ENCODE measurements around the gene PLCB1.

PLCB1 gene

DNA sequence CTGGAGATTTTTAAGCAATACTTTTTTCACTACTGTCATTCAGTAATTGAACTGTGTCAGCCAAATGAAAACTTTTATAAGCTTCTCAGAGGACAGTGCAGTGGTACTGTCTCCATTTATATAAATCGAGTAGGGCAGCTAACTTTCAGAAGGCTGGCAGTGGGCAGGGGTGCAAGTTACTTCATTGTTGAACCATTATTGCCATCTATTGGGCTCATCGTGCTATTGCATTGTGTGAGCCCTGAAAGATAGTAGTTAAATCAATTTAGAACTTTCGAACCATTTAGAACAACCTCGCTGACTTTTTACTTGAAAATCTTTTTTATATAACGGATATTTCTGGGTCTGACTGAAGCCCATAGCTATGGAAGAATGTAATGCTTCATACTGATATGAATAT is 589.0 kb downstream of the PLCB1 start:
- H3K4me2 ChIP-seq, result no peak overlapping the region

DNA sequence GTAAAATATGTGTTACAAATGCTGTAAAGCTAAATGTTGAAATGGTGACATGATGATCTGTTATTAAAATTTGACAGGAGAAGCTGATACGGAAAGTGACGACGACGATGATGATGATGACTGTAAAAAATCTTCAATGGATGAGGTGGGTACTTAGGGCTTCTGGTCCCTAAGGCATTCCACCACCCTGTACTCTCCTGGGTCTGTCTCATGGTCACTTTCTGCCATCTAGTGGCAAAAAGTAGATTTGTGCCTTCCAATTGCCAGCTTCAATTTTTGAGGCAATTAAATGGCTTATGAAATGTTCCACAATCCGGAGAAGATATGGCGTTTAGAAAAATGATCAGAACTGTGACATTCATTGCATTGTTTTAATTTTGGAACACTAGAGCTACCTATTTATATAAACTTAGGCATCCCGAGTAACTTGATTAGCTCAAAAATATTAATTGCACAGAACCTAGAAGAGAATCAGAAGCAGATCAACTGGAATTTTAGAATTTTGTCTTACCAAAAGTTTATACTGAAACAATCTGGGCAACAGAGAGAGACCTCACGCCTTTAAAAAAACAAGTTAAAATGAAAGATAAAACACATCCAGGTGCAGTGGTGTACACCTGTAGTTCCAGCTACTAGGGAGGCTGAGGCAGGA is 590.3 kb downstream of the PLCB1 start:
- no peak overlapping the region for H2AFZ ChIP-seq (ENCODE audit: low read depth)
- TF ChIP-seq, protein P1, sequence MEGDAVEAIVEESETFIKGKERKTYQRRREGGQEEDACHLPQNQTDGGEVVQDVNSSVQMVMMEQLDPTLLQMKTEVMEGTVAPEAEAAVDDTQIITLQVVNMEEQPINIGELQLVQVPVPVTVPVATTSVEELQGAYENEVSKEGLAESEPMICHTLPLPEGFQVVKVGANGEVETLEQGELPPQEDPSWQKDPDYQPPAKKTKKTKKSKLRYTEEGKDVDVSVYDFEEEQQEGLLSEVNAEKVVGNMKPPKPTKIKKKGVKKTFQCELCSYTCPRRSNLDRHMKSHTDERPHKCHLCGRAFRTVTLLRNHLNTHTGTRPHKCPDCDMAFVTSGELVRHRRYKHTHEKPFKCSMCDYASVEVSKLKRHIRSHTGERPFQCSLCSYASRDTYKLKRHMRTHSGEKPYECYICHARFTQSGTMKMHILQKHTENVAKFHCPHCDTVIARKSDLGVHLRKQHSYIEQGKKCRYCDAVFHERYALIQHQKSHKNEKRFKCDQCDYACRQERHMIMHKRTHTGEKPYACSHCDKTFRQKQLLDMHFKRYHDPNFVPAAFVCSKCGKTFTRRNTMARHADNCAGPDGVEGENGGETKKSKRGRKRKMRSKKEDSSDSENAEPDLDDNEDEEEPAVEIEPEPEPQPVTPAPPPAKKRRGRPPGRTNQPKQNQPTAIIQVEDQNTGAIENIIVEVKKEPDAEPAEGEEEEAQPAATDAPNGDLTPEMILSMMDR (conservative IDR thresholded peaks at IDR 0.05; ENCODE audit: low read depth, low read length), result peak; percentile 64
- H3K4me1 ChIP-seq (ENCODE audit: low read depth, poor library complexity, severe bottlenecking), result no peaks in the 10 kb centered on the region
- no peaks in the 10 kb centered on the region for H4K20me1 ChIP-seq (ENCODE audit: insufficient read depth)
- no peaks in the 10 kb centered on the region for H3K79me2 ChIP-seq (ENCODE audit: insufficient read depth, low read depth)
- no peak overlapping the region for H3K27ac ChIP-seq
- no peak overlapping the region for H3K9ac ChIP-seq
- no peak overlapping the region for H3K4me3 ChIP-seq (IDR thresholded peaks at IDR 0.05; ENCODE audit: insufficient read depth, low read depth, low read length)
- H3K27me3 ChIP-seq (ENCODE audit: insufficient read depth, low read depth), result no peaks in the 10 kb centered on the region
- H3K36me3 ChIP-seq (ENCODE audit: insufficient read depth), result no peaks in the 10 kb centered on the region
- H3K4me2 ChIP-seq, result no peak overlapping the region

More for the DNA sequence above, 589.0 kb downstream of the PLCB1 start:
- H3K4me3 ChIP-seq (IDR thresholded peaks at IDR 0.05; ENCODE audit: insufficient read depth, low read depth, low read length), result no peak overlapping the region
- H3K9ac ChIP-seq, result no peak overlapping the region
- no peak overlapping the region for H2AFZ ChIP-seq (ENCODE audit: low read depth)
- TF ChIP-seq, protein P1 (conservative IDR thresholded peaks at IDR 0.05; ENCODE audit: low read depth, low read length), result peak; percentile 72
- no peaks in the 10 kb centered on the region for H3K36me3 ChIP-seq (ENCODE audit: insufficient read depth)
- H3K27me3 ChIP-seq (ENCODE audit: insufficient read depth, low read depth), result no peaks in the 10 kb centered on the region
- no peaks in the 10 kb centered on the region for H3K4me1 ChIP-seq (ENCODE audit: low read depth, poor library complexity, severe bottlenecking)
- H3K79me2 ChIP-seq (ENCODE audit: insufficient read depth, low read depth), result no peaks in the 10 kb centered on the region
- no peaks in the 10 kb centered on the region for H4K20me1 ChIP-seq (ENCODE audit: insufficient read depth)
- no peak overlapping the region for H3K27ac ChIP-seq

DNA sequence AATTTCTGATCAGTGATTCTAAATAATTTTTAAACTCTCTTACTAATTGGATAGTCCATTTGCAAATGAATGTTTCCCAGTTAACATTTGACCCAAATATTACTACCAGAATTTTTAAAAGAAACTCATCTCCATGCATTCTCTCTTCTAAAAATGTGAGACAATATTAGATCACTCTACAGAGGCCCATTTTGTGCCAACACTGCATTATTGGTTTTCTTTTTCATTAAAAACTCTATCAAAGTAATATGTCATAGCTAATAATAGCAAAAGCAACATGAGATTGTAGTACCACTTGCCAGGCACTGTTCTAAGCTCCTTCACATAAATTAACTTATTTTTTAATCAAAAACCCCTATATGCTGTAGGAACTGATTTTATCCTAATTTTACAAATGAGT is 591.2 kb downstream of the PLCB1 start:
- Histone ChIP-seq H3K4me2 (no peak overlapping the region), H3K4me1 (ENCODE audit: low read depth, poor library complexity, severe bottlenecking) (no peaks in the 10 kb centered on the region), H3K4me3 (IDR thresholded peaks at IDR 0.05; ENCODE audit: insufficient read depth, low read depth, low read length) (no peak overlapping the region), H3K79me2 (ENCODE audit: insufficient read depth, low read depth) (no peaks in the 10 kb centered on the region), H3K27me3 (ENCODE audit: insufficient read depth, low read depth) (no peaks in the 10 kb centered on the region), H3K27ac (no peak overlapping the region), H3K9ac (no peak overlapping the region), H2AFZ (ENCODE audit: low read depth) (no peak overlapping the region), H3K36me3 (ENCODE audit: insufficient read depth) (no peaks in the 10 kb centered on the region), H4K20me1 (ENCODE audit: insufficient read depth) (no peaks in the 10 kb centered on the region)
- TF ChIP-seq, protein P1 (conservative IDR thresholded peaks at IDR 0.05; ENCODE audit: low read depth, low read length), result no peak

DNA sequence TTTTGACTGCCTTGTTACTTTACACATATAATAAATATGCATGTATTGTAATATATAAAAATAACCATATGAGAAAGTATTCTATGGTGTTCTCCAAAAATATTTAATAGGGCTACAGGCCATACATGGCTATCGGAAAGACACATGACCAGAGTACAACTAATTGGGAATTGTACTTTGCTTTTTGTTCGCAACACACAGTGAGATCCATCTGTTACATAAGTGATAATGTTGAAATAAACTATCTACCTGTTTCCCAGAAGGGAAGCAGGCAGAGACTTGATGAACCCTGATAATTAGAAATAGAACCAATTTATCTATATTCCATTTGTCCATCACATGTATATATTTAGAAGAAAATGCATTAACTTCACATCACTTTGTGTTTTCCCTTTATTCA is 592.8 kb downstream of the PLCB1 start:
- H3K79me2 ChIP-seq (ENCODE audit: insufficient read depth, low read depth), result no peaks in the 10 kb centered on the region

More for the DNA sequence above, 592.8 kb downstream of the PLCB1 start:
- Histone ChIP-seq H3K36me3 (ENCODE audit: insufficient read depth) (no peaks in the 10 kb centered on the region), H2AFZ (ENCODE audit: low read depth) (no peak overlapping the region), H4K20me1 (ENCODE audit: insufficient read depth) (no peaks in the 10 kb centered on the region), H3K27ac (no peak overlapping the region), H3K27me3 (ENCODE audit: insufficient read depth, low read depth) (no peaks in the 10 kb centered on the region), H3K4me2 (no peak overlapping the region), H3K9ac (no peak overlapping the region), H3K4me1 (ENCODE audit: low read depth, poor library complexity, severe bottlenecking) (no peaks in the 10 kb centered on the region), H3K4me3 (IDR thresholded peaks at IDR 0.05; ENCODE audit: insufficient read depth, low read depth, low read length) (no peak overlapping the region)
- TF ChIP-seq, protein P1 (conservative IDR thresholded peaks at IDR 0.05; ENCODE audit: low read depth, low read length), result no peak

Measured in KMS-11 (cell line).